Panc1 (cell line): ENCODE measurements around the gene STOM.

ENCODE experiments used
- CTCF ChIP-seq: fragments of 450-650 bp; IDR thresholded peaks from 2 replicates; pipeline ENCODE4 v1.5.1; 2017; ENCODE audit warnings: mild to moderate bottlenecking
- POLR2AphosphoS5 ChIP-seq: IDR thresholded peaks from 2 replicates; pipeline ENCODE4 v1.6.1; 2012; ENCODE audit warnings: mild to moderate bottlenecking, low read depth, low read length, moderate library complexity
- REST ChIP-seq, 2 experiments: IDR thresholded peaks; 2 replicates each; pipeline ENCODE4 v1.6.1; 2011 to 2012; ENCODE audit warnings: low read depth in 2 of 2, control low read depth in 1 of 2, low read length in 1 of 2, mild to moderate bottlenecking in 1 of 2, moderate library complexity in 1 of 2; ENCODE audit not compliant: insufficient read depth in 1 of 2
- TCF7L2 ChIP-seq: IDR thresholded peaks from 2 replicates; pipeline ENCODE4 v1.6.1; 2011; ENCODE audit warnings: mild to moderate bottlenecking, low read depth, low read length, inconsistent platforms

DNA sequence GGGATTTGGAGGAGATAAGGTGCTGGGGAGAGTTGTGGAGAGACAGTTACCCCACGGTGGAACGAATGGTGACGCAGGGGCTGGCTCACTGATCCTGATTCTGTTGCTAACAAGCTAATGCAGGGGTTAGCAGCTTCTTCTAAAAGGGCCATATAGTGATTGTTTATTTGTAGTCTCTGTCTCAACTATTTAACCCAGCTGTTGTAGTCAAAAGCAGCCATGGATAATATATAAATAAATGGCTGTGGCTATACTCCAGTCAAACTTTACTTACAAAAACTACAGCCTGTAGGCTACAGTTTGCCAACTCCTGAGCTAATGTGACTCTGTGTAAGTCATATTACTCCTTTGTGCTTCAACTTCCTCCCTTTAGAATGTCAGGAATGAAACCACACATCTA is 21.8 kb downstream of the STOM start:
- TF ChIP-seq CTCF (no peak), POLR2AphosphoS5 (no peak), REST (IDR thresholded peaks at IDR 0.05; ENCODE audit: insufficient read depth in 1 of 2, low read depth in 2 of 2, low read length in 1 of 2) (no peak), TCF7L2 (no peak)
